Lower leg skin (tissue), 3 donors: Measurements from ENCODE around the gene PMVK.

Source experiments
- POLR2A ChIP-seq, 2 donors: fragments of 450-650 bp; IDR thresholded peaks; one replicate each; pipeline ENCODE4 v1.6.1; 2016 to 2017; ENCODE audit warnings: antibody characterized with exemption in 2 of 2, mild to moderate bottlenecking in 1 of 2, moderate library complexity in 1 of 2
- TF ChIP-seq, protein P1 (sequence below), 3 donors: fragments of 450-650 bp; IDR thresholded peaks; one replicate each; pipeline ENCODE4 v1.5.1; 2016; ENCODE audit warnings: antibody characterized with exemption in 3 of 3, mild to moderate bottlenecking in 3 of 3, moderate library complexity in 2 of 3

DNA sequence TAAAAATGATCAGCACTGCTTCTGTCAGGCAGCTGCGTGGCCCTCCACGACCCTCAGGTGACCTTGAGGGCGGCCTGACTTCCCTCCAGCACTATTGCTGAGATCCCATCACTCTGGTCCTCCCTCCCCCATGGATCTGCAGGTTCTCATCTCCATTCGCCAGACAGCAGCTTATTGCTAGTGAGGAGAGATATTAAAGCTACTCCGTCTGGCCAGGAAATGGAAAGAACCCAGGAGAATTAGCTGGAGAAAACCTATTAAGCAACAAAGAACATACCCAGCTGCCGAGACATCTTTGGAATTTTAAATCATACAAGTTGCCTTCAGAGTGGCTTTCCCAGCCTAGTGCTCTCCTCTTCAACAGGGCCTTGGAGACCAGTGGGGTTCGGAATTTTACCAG lies 40.7 kb downstream of the PMVK start:
- no peak for TF ChIP-seq POLR2A (IDR thresholded peaks at IDR 0.05)
- TF ChIP-seq, protein P1, sequence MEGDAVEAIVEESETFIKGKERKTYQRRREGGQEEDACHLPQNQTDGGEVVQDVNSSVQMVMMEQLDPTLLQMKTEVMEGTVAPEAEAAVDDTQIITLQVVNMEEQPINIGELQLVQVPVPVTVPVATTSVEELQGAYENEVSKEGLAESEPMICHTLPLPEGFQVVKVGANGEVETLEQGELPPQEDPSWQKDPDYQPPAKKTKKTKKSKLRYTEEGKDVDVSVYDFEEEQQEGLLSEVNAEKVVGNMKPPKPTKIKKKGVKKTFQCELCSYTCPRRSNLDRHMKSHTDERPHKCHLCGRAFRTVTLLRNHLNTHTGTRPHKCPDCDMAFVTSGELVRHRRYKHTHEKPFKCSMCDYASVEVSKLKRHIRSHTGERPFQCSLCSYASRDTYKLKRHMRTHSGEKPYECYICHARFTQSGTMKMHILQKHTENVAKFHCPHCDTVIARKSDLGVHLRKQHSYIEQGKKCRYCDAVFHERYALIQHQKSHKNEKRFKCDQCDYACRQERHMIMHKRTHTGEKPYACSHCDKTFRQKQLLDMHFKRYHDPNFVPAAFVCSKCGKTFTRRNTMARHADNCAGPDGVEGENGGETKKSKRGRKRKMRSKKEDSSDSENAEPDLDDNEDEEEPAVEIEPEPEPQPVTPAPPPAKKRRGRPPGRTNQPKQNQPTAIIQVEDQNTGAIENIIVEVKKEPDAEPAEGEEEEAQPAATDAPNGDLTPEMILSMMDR (IDR thresholded peaks at IDR 0.05), result no peak
